Measurements from ENCODE around the gene SLC23A3. TPM values are rescaled to one million over a fixed set of nuclear protein-coding genes. Genes with fewer than 3 reads are reported as not detected.

The SLC23A3 gene
- total RNA-seq, 3 donors from 2014 or later (not counting 1 experiment from before 2014, with no cell fraction given): 0.48 to 1.1 (median 0.89) TPM

DNA sequence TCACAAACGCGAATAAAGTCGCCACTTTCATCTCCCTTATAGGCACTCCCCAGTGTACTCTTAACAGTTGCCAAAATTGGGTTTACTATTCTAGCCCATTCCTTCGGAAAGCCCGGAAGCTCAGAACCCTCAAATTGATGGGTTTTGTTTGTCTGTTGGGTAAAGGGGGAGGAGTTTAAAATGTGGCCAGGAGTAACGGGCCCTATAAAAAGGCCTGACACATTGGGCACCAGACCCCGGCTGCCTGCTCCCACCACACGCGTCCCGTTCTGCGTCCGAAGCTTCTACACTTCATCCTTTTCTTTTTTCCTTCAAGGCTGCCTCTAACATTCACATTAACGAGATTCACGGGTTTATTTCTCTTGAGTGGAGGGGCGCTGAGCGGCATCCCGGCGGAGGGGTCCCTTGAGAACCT, 10.1 kb downstream of the SLC23A3 start:
- TF ChIP-seq, protein P1, sequence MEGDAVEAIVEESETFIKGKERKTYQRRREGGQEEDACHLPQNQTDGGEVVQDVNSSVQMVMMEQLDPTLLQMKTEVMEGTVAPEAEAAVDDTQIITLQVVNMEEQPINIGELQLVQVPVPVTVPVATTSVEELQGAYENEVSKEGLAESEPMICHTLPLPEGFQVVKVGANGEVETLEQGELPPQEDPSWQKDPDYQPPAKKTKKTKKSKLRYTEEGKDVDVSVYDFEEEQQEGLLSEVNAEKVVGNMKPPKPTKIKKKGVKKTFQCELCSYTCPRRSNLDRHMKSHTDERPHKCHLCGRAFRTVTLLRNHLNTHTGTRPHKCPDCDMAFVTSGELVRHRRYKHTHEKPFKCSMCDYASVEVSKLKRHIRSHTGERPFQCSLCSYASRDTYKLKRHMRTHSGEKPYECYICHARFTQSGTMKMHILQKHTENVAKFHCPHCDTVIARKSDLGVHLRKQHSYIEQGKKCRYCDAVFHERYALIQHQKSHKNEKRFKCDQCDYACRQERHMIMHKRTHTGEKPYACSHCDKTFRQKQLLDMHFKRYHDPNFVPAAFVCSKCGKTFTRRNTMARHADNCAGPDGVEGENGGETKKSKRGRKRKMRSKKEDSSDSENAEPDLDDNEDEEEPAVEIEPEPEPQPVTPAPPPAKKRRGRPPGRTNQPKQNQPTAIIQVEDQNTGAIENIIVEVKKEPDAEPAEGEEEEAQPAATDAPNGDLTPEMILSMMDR (IDR thresholded peaks at IDR 0.05): no peak
- Mint-ChIP-seq H3K36me3 (no peaks in the 10 kb centered on the region), H3K4me3 (peak overlapping the region; percentile 95), H3K4me1 (peaks cover 16 to 31% of the 10 kb centered on the region in 2 donors), H3K27ac (peak overlapping the region; percentile 92 to 94), H3K9me3 (no peaks in the 10 kb centered on the region), H3K27me3 (ENCODE audit: low read depth in 2 of 2) (no peaks in the 10 kb centered on the region)
- peak overlapping the region; percentile 80 for H3K27ac ChIP-seq (ENCODE audit: low read length)
- H3K4me1 ChIP-seq (ENCODE audit: control insufficient read depth, insufficient read depth, low read length): peaks cover 13% of the 10 kb centered on the region
- DNase-seq (no peak), ATAC-seq (no peak)
- H3K4me3 ChIP-seq (ENCODE audit: low read length): peak overlapping the region; percentile 76
- WGBS (ENCODE audit: insufficient coverage): 20% methylated on average over 18 of the region's 18 CpGs
- peaks cover 16% of the 10 kb centered on the region for H3K36me3 ChIP-seq (ENCODE audit: control insufficient read depth, insufficient read depth, low read length)
- no peaks in the 10 kb centered on the region for H3K27me3 ChIP-seq (ENCODE audit: control insufficient read depth, insufficient read depth, low read length)
- intact Hi-C loops (cut with micrococcal nuclease): loop anchor here (1.0 to 2.0 kb wide), 7 partner anchors 19 to 139 kb away; partner anchors contain the start of genes ABCB6, DNAJB2, RETREG2 and TUBA4A
- no peaks in the 10 kb centered on the region for H3K9me3 ChIP-seq (ENCODE audit: control insufficient read depth, insufficient read depth, low read length)

- Mint-ChIP-seq H3K27ac (no peak overlapping the region), H3K27me3 (ENCODE audit: low read depth in 2 of 2) (no peaks in the 10 kb centered on the region), H3K4me3 (peak overlapping the region; percentile 56), H3K9me3 (no peaks in the 10 kb centered on the region), H3K4me1 (peaks cover 16 to 31% of the 10 kb centered on the region in 2 donors), H3K36me3 (no peaks in the 10 kb centered on the region)
- H3K4me1 ChIP-seq (ENCODE audit: control insufficient read depth, insufficient read depth, low read length): peaks cover 13% of the 10 kb centered on the region
- intact Hi-C loops (cut with micrococcal nuclease): no loop called here
- no peaks in the 10 kb centered on the region for H3K9me3 ChIP-seq (ENCODE audit: control insufficient read depth, insufficient read depth, low read length)
- TF ChIP-seq, protein P1 (IDR thresholded peaks at IDR 0.05): no peak
- H3K36me3 ChIP-seq (ENCODE audit: control insufficient read depth, insufficient read depth, low read length): peaks cover 25% of the 10 kb centered on the region
- no peak overlapping the region for H3K4me3 ChIP-seq (ENCODE audit: low read length)
- no peak for DNase-seq
- no peak overlapping the region for H3K27ac ChIP-seq (ENCODE audit: low read length)
- no peak for ATAC-seq
- no peaks in the 10 kb centered on the region for H3K27me3 ChIP-seq (ENCODE audit: control insufficient read depth, insufficient read depth, low read length)
- no CpG with 5 or more reads among the region's 3 CpGs for WGBS (ENCODE audit: insufficient coverage)
These were observed 11.2 kb downstream of the SLC23A3 start for GRCh38 chr2:219158586-219158985.

DNA sequence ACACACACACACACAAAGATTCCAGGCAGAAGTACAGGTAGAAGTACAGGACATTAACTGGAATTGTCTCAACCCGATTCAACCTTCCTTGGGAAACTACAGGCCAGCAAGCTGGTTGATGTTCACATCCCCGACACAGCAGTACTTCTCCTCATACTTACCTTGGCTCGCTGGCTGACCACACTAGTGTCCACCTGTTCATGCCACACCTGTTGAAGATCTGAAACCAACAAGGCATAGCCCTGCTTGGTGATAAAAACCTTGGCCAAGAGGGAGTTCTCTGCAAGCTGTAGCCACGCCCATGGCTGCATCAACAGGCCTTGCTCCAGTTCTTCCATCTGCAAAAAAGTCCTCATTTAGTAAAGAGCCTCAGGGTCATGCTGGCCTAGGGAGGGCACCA, 11.8 kb downstream of the SLC23A3 start:
- Mint-ChIP-seq H3K4me3 (no peak overlapping the region), H3K4me1 (peaks cover 16 to 31% of the 10 kb centered on the region in 2 donors), H3K27me3 (ENCODE audit: low read depth in 2 of 2) (no peaks in the 10 kb centered on the region), H3K27ac (no peak overlapping the region), H3K9me3 (no peaks in the 10 kb centered on the region), H3K36me3 (no peaks in the 10 kb centered on the region)
- Histone ChIP-seq H3K36me3 (ENCODE audit: control insufficient read depth, insufficient read depth, low read length) (peaks cover 29% of the 10 kb centered on the region), H3K4me1 (ENCODE audit: control insufficient read depth, insufficient read depth, low read length) (peaks cover 13% of the 10 kb centered on the region), H3K9me3 (ENCODE audit: control insufficient read depth, insufficient read depth, low read length) (no peaks in the 10 kb centered on the region), H3K27me3 (ENCODE audit: control insufficient read depth, insufficient read depth, low read length) (no peaks in the 10 kb centered on the region), H3K4me3 (ENCODE audit: low read length) (no peak overlapping the region), H3K27ac (ENCODE audit: low read length) (no peak overlapping the region)
- TF ChIP-seq, protein P1 (IDR thresholded peaks at IDR 0.05): no peak
- intact Hi-C loops (cut with micrococcal nuclease): no loop called here
- DNase-seq: no peak
- no peak for ATAC-seq
- 96% methylated on average over 4 of the region's 4 CpGs for WGBS (ENCODE audit: insufficient coverage)

DNA sequence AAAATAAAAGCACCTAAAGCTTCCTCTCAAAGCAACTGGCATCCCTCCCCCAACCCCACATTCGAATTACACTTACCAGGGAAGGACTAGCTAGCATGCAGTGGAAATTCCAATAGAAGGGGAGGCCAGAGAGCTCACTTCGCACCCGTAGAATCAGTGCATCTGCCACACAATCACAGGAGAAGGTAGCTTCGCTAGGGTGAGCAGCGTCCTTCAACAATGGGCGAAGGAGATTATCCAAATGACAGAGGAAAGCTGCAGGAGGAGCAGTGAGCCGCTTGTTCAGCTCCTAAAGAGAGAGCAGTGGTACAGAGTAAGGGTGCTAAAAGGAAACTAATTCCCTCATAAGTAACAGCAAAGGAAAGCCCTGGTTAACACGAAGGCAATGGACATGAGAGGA, 12.4 kb downstream of the SLC23A3 start:
- Histone ChIP-seq H3K9me3 (ENCODE audit: control insufficient read depth, insufficient read depth, low read length) (no peaks in the 10 kb centered on the region), H3K4me3 (ENCODE audit: low read length) (no peak overlapping the region), H3K27ac (ENCODE audit: low read length) (no peak overlapping the region), H3K4me1 (ENCODE audit: control insufficient read depth, insufficient read depth, low read length) (peaks cover 13% of the 10 kb centered on the region), H3K27me3 (ENCODE audit: control insufficient read depth, insufficient read depth, low read length) (no peaks in the 10 kb centered on the region), H3K36me3 (ENCODE audit: control insufficient read depth, insufficient read depth, low read length) (peaks cover 29% of the 10 kb centered on the region)
- Mint-ChIP-seq H3K27ac (no peak overlapping the region), H3K27me3 (ENCODE audit: low read depth in 2 of 2) (no peaks in the 10 kb centered on the region), H3K4me1 (peaks cover 16 to 31% of the 10 kb centered on the region in 2 donors), H3K9me3 (no peaks in the 10 kb centered on the region), H3K4me3 (no peak overlapping the region), H3K36me3 (no peaks in the 10 kb centered on the region)
- intact Hi-C loops (cut with micrococcal nuclease): no loop called here
- WGBS (ENCODE audit: insufficient coverage): 93% methylated on average over 7 of the region's 8 CpGs
- DNase-seq: no peak
- TF ChIP-seq, protein P1 (IDR thresholded peaks at IDR 0.05): no peak
- no peak for ATAC-seq
